Stimulated activated CD8-positive, alpha-beta memory T cell treated with anti-CD3 and anti-CD28 coated beads, Interleukin-4, amount 100 ng/mL, for 24 hours (primary cell): ENCODE results near the gene UNC93A.
"Not testable (repeated sequence)": the region's sequence is repeated elsewhere in the genome, so short reads cannot be mapped to it uniquely, and the experiment has no call there.

Experiments
- DNase-seq: peaks from one replicate; pipeline ENCODE4 v3.0.0-alpha.2; 2020; ENCODE audit warnings: low read depth

Gene UNC93A

GRCh38 chr6:167270499-167271311 is 20.4 kb upstream of the UNC93A start:
- DNase-seq: no peak

- no peak for DNase-seq
These were observed 19.0 kb upstream of the UNC93A start for GRCh38 chr6:167272151-167272550.

GRCh38 chr6:167272696-167273379 is 18.3 kb upstream of the UNC93A start:
- no peak for DNase-seq

- no peak for DNase-seq
These were observed 16.8 kb upstream of the UNC93A start for GRCh38 chr6:167274270-167274669.

GRCh38 chr6:167275001-167275400 is 16.1 kb upstream of the UNC93A start:
- DNase-seq: no peak

GRCh38 chr6:167275436-167275835 is 15.7 kb upstream of the UNC93A start:
- DNase-seq: no peak

- DNase-seq: no peak
These were observed 14.2 kb upstream of the UNC93A start for GRCh38 chr6:167276772-167277533.

GRCh38 chr6:167278173-167278940 is 12.8 kb upstream of the UNC93A start:
- not testable (repeated sequence) for DNase-seq

GRCh38 chr6:167279766-167280446 is 11.2 kb upstream of the UNC93A start:
- no peak for DNase-seq

GRCh38 chr6:167280466-167280865 is 10.6 kb upstream of the UNC93A start:
- not testable (repeated sequence) for DNase-seq

- no peak for DNase-seq
These were observed 8.9 kb upstream of the UNC93A start for GRCh38 chr6:167282165-167282564.

GRCh38 chr6:167284565-167284964 is 6.5 kb upstream of the UNC93A start:
- DNase-seq: not testable (repeated sequence)

- DNase-seq: no peak
These were observed 5.9 kb upstream of the UNC93A start for GRCh38 chr6:167285077-167285770.

- no peak for DNase-seq
These were observed 3.5 kb upstream of the UNC93A start for GRCh38 chr6:167287513-167288048.

GRCh38 chr6:167288591-167289225 is 2.4 kb upstream of the UNC93A start:
- DNase-seq: not testable (repeated sequence)

GRCh38 chr6:167289291-167289690 is 1.8 kb upstream of the UNC93A start:
- not testable (repeated sequence) for DNase-seq

- no peak for DNase-seq
These were observed 647 bp downstream of the UNC93A start for GRCh38 chr6:167291623-167292300.

GRCh38 chr6:167292301-167293087 is 1.4 kb downstream of the UNC93A start:
- DNase-seq: no peak
